HepG2 (cell line): Measurements from ENCODE around the gene NRL. TPM values are rescaled to one million over a fixed set of nuclear protein-coding genes. Genes with fewer than 3 reads are reported as not detected.

Source experiments
- AGO2 ChIP-seq: fragments of 200-400 bp; formaldehyde crosslinking; optimal IDR thresholded peaks from 2 replicates; pipeline ENCODE3; 2017; ENCODE audit warnings: mild to moderate bottlenecking, low read depth, low read length, moderate library complexity
- CHD2 ChIP-seq: IDR thresholded peaks from 2 replicates; pipeline ENCODE4 v1.6.1; 2011; ENCODE audit warnings: low read depth, low read length, improper control_type of control experiment
- GMEB1 ChIP-seq: sonication (generic); formaldehyde crosslinking; IDR thresholded peaks from 2 replicates; pipeline ENCODE4 v1.5.1; 2020; ENCODE audit warnings: missing genetic modification reagents, mild to moderate bottlenecking, borderline replicate concordance
- GTF2F1 ChIP-seq: fragments of 150-350 bp; IDR thresholded peaks from 2 replicates; pipeline ENCODE4 v1.6.1; 2014; ENCODE audit warnings: low read length
- HDAC6 ChIP-seq: fragments of 200-600 bp; sonication (generic); IDR thresholded peaks from 2 replicates; pipeline ENCODE4 v1.7.0; 2017; ENCODE audit warnings: mild to moderate bottlenecking, antibody characterized with exemption, low read length, low read depth
- HOXA7 ChIP-seq: sonication (generic); formaldehyde crosslinking; IDR thresholded peaks from 2 replicates; pipeline ENCODE4 v1.8.1; 2022; ENCODE audit warnings: mild to moderate bottlenecking, missing genetic modification reagents, moderate library complexity
- IRX3 ChIP-seq: sonication (generic); formaldehyde crosslinking; IDR thresholded peaks from 2 replicates; pipeline ENCODE4 v1.8.1; 2023; ENCODE audit warnings: mild to moderate bottlenecking, low read depth, missing genetic modification reagents, borderline replicate concordance
- MTF2 ChIP-seq: sonication (generic); formaldehyde crosslinking; IDR thresholded peaks from 2 replicates; pipeline ENCODE4 v1.5.0; 2020; ENCODE audit warnings: missing genetic modification reagents, borderline replicate concordance
- NPAS2 ChIP-seq: sonication (generic); formaldehyde crosslinking; IDR thresholded peaks from 2 replicates; pipeline ENCODE4 v1.8.0; 2022; ENCODE audit warnings: mild to moderate bottlenecking, missing genetic modification reagents, borderline replicate concordance
- SAP130 ChIP-seq: IDR thresholded peaks from 2 replicates; pipeline ENCODE4 v1.6.1; 2016; ENCODE audit warnings: low read depth
- SKI ChIP-seq: fragments of 450-650 bp; IDR thresholded peaks from one replicate; pipeline ENCODE4 v1.6.1; 2018; ENCODE audit warnings: mild to moderate bottlenecking; ENCODE audit not compliant: partially characterized antibody
- SMYD3 ChIP-seq: sonication (generic); formaldehyde crosslinking; IDR thresholded peaks from 2 replicates; pipeline ENCODE4 v1.8.1; 2023; ENCODE audit warnings: mild to moderate bottlenecking, missing genetic modification reagents
- TSC22D2 ChIP-seq: sonication (generic); formaldehyde crosslinking; IDR thresholded peaks from 2 replicates; pipeline ENCODE4 v1.5.1; 2020; ENCODE audit warnings: missing genetic modification reagents, mild to moderate bottlenecking, borderline replicate concordance
- ZBTB42 ChIP-seq: sonication (generic); formaldehyde crosslinking; IDR thresholded peaks from 2 replicates; pipeline ENCODE4 v1.5.0; 2020; ENCODE audit warnings: mild to moderate bottlenecking, missing genetic modification reagents
- ZBTB8A ChIP-seq: sonication (generic); formaldehyde crosslinking; IDR thresholded peaks from 2 replicates; pipeline ENCODE4 v1.4.0; 2020; ENCODE audit warnings: mild to moderate bottlenecking, low read depth, missing genetic modification reagents, borderline replicate concordance
- ZFYVE20 ChIP-seq: sonication (generic); formaldehyde crosslinking; IDR thresholded peaks from 2 replicates; pipeline ENCODE4 v1.8.0; 2023; ENCODE audit warnings: low read depth, mild to moderate bottlenecking, moderate library complexity, missing genetic modification reagents, borderline replicate concordance
- ZNF224 ChIP-seq: sonication (generic); formaldehyde crosslinking; IDR thresholded peaks from 2 replicates; pipeline ENCODE4 v1.5.0; 2020; ENCODE audit warnings: mild to moderate bottlenecking, missing genetic modification reagents
- ZNF567 ChIP-seq: sonication (generic); formaldehyde crosslinking; IDR thresholded peaks from 2 replicates; pipeline ENCODE4 v1.8.1; 2023; ENCODE audit warnings: mild to moderate bottlenecking, missing genetic modification reagents, borderline replicate concordance
- ZNF629 ChIP-seq: sonication (generic); formaldehyde crosslinking; conservative IDR thresholded peaks from 2 replicates; pipeline ENCODE4 v1.5.0; 2020; ENCODE audit warnings: missing genetic modification reagents
- ZNF773 ChIP-seq: sonication (generic); formaldehyde crosslinking; IDR thresholded peaks from 2 replicates; pipeline ENCODE4 v1.4.0; 2020; ENCODE audit warnings: missing genetic modification reagents, borderline replicate concordance
- polyA plus RNA-seq, 8 experiments: library from polyadenylated mRNA; depleted of rRNA in 3 of 8; stranded (reverse) in 7 of 8; unstranded in 1 of 8; fragments of >200 nt; fragmentation: Illumina TruSeq in 4 of 8; extraction: Trizol in 4 of 8; gene quantifications; 2 replicates each; pipeline versions ENCODE4 v1.2.1 to v1.2.3, GENCODE V29; 2011 to 2016; ENCODE audit warnings: low read depth in 4 of 8, missing spikeins in 1 of 8, mixed read lengths in 1 of 8; ENCODE audit not compliant: insufficient read depth in 1 of 8
- total RNA-seq, 5 experiments: library from RNA; depleted of rRNA; stranded (reverse); fragments of >200 nt; fragmentation: Illumina TruSeq; extraction: Trizol; gene quantifications; 2 replicates each; pipeline ENCODE4 v1.2.3, GENCODE V29; 2016; ENCODE audit warnings: low read depth in 1 of 5
- TF ChIP-seq, protein P1 (sequence below): sonication (generic); formaldehyde crosslinking; IDR thresholded peaks from 2 replicates; pipeline ENCODE4 v1.8.1; 2023; ENCODE audit warnings: mild to moderate bottlenecking, missing genetic modification reagents
- TF ChIP-seq, protein P2 (sequence below): sonication (generic); formaldehyde crosslinking; conservative IDR thresholded peaks from 2 replicates; pipeline ENCODE4 v1.4.0; 2020; ENCODE audit warnings: missing genetic modification reagents
- TF ChIP-seq, protein P3 (sequence below): sonication (generic); formaldehyde crosslinking; IDR thresholded peaks from 2 replicates; pipeline ENCODE4 v1.9.0; 2022; ENCODE audit warnings: low read depth, missing genetic modification reagents

The NRL gene
- total and polyA plus RNA-seq, 2 of the 13 experiments (the other 11 are each of a cell fraction or from before 2014, with no cell fraction given) = 2.5 to 4.7 TPM

DNA sequence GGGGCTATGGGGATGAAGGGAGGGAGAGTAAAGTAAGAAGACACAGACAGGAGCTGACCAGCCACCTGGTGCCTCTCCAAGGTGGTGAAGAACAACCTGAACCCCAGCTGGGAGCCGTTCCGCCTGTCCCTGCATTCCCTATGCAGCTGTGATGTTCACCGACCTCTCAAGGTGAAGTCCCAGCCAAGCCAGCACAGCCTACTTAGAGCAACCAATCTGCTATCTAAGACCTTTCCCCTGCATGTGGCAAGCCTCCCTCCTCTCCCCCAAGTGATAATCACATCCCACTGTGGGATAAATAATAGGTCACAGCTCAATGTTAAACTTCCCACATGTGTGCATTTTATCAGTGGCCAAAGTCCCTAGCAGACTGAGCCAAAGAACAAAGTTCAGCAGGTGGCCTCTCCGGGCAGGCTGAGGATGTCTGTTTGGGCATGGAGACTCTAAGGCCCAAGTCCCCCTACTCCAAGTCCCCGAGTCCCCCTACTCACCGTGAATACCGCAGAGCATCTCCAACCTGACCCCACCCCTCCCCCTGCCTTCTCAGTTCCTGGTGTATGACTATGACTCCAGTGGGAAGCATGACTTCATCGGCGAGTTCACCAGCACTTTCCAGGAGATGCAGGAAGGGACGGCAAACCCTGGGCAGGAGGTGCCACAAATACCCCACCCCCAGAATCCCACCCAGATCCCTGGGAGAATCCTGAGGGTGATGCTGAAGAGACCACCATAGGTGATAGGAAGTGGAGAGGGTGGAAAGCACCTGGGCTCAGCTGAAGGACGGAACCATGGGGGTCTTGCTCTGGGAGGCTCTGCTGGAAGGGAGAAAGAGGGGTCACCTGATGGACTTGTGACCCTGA lies 39.9 kb downstream of the NRL start (continued):
- TF ChIP-seq CHD2 (no peak), ZNF629 (CRISPR knock-in tag) (no peak), ZBTB42 (CRISPR knock-in tag) (no peak), AGO2 (no peak), HDAC6 (no peak), IRX3 (CRISPR knock-in tag) (no peak), GTF2F1 (no peak), SMYD3 (CRISPR knock-in tag) (no peak), ZFYVE20 (CRISPR knock-in tag) (no peak), GMEB1 (CRISPR knock-in tag) (no peak), ZBTB8A (CRISPR knock-in tag) (no peak), HOXA7 (CRISPR knock-in tag) (no peak), SAP130 (CRISPR knock-in tag) (peak; percentile 28; the same call in 1 of the 2 replicates), MTF2 (CRISPR knock-in tag) (no peak), ZNF567 (no peak), NPAS2 (CRISPR knock-in tag) (no peak), SKI (no peak), TSC22D2 (CRISPR knock-in tag) (no peak), ZNF773 (CRISPR knock-in tag) (no peak), ZNF224 (CRISPR knock-in tag) (no peak)
- TF ChIP-seq, protein P1, sequence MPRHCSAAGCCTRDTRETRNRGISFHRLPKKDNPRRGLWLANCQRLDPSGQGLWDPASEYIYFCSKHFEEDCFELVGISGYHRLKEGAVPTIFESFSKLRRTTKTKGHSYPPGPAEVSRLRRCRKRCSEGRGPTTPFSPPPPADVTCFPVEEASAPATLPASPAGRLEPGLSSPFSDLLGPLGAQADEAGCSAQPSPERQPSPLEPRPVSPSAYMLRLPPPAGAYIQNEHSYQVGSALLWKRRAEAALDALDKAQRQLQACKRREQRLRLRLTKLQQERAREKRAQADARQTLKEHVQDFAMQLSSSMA (CRISPR knock-in tag) = no peak
- TF ChIP-seq, protein P2, sequence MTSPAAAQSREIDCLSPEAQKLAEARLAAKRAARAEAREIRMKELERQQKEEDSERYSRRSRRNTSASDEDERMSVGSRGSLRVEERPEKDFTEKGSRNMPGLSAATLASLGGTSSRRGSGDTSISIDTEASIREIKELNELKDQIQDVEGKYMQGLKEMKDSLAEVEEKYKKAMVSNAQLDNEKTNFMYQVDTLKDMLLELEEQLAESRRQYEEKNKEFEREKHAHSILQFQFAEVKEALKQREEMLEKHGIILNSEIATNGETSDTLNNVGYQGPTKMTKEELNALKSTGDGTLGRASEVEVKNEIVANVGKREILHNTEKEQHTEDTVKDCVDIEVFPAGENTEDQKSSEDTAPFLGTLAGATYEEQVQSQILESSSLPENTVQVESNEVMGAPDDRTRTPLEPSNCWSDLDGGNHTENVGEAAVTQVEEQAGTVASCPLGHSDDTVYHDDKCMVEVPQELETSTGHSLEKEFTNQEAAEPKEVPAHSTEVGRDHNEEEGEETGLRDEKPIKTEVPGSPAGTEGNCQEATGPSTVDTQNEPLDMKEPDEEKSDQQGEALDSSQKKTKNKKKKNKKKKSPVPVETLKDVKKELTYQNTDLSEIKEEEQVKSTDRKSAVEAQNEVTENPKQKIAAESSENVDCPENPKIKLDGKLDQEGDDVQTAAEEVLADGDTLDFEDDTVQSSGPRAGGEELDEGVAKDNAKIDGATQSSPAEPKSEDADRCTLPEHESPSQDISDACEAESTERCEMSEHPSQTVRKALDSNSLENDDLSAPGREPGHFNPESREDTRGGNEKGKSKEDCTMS (CRISPR knock-in tag) = no peak
- TF ChIP-seq, protein P3, sequence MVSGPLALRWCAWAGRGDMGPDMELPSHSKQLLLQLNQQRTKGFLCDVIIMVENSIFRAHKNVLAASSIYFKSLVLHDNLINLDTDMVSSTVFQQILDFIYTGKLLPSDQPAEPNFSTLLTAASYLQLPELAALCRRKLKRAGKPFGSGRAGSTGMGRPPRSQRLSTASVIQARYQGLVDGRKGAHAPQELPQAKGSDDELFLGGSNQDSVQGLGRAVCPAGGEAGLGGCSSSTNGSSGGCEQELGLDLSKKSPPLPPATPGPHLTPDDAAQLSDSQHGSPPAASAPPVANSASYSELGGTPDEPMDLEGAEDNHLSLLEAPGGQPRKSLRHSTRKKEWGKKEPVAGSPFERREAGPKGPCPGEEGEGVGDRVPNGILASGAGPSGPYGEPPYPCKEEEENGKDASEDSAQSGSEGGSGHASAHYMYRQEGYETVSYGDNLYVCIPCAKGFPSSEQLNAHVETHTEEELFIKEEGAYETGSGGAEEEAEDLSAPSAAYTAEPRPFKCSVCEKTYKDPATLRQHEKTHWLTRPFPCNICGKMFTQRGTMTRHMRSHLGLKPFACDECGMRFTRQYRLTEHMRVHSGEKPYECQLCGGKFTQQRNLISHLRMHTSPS (CRISPR knock-in tag) = no peak
